HG03095 (cell line): ENCODE results near the gene NIPA2.

Source experiments
- ATAC-seq: cut with Tn5 transposase; IDR thresholded peaks from one replicate; pipeline ENCODE4 v1.9.1; 2021; ENCODE audit warnings: moderate library complexity; ENCODE audit not compliant: unreplicated experiment

The NIPA2 gene

GRCh38 chr15:22831473-22831872 lies 7.0 kb upstream of the NIPA2 start:
- ATAC-seq = no peak

- no peak for ATAC-seq
These were observed 705 bp downstream of the NIPA2 start for GRCh38 chr15:22839046-22839695.

GRCh38 chr15:22844421-22845288 lies 6.2 kb downstream of the NIPA2 start:
- ATAC-seq = no peak

GRCh38 chr15:22845289-22845900 lies 6.9 kb downstream of the NIPA2 start:
- no peak for ATAC-seq

GRCh38 chr15:22846073-22846472 lies 7.6 kb downstream of the NIPA2 start:
- no peak for ATAC-seq

GRCh38 chr15:22850055-22850454 lies 11.6 kb downstream of the NIPA2 start:
- ATAC-seq = no peak

GRCh38 chr15:22851513-22851912 lies 13.0 kb downstream of the NIPA2 start:
- ATAC-seq = no peak

- no peak for ATAC-seq
These were observed 17.3 kb downstream of the NIPA2 start for GRCh38 chr15:22855791-22856190.

GRCh38 chr15:22856659-22857058 lies 18.2 kb downstream of the NIPA2 start:
- ATAC-seq = no peak

GRCh38 chr15:22861161-22861560 lies 22.7 kb downstream of the NIPA2 start:
- no peak for ATAC-seq

GRCh38 chr15:22863356-22863755 lies 24.9 kb downstream of the NIPA2 start:
- ATAC-seq = no peak

GRCh38 chr15:22866079-22866478 lies 27.6 kb downstream of the NIPA2 start:
- ATAC-seq = no peak

- ATAC-seq = no peak
These were observed 29.4 kb downstream of the NIPA2 start for GRCh38 chr15:22867886-22868285.

GRCh38 chr15:22868495-22868894 lies 30.0 kb downstream of the NIPA2 start:
- no peak for ATAC-seq

GRCh38 chr15:22868928-22869327 lies 30.5 kb downstream of the NIPA2 start:
- no peak for ATAC-seq

- no peak for ATAC-seq
These were observed 31.4 kb downstream of the NIPA2 start for GRCh38 chr15:22869856-22870255.

- ATAC-seq = no peak
These were observed 32.4 kb downstream of the NIPA2 start for GRCh38 chr15:22870865-22871264.

- ATAC-seq = no peak
These were observed 33.1 kb downstream of the NIPA2 start for GRCh38 chr15:22871481-22872086.

GRCh38 chr15:22872936-22873701 lies 34.7 kb downstream of the NIPA2 start:
- ATAC-seq = no peak

GRCh38 chr15:22873841-22874240 lies 35.4 kb downstream of the NIPA2 start:
- ATAC-seq = no peak

- no peak for ATAC-seq
These were observed 35.8 kb downstream of the NIPA2 start for GRCh38 chr15:22874256-22874655.
